GM19099 (cell line): ENCODE measurements around the gene ARMC6.

ENCODE experiments used
- POLR2A ChIP-seq: IDR thresholded peaks from 3 replicates; pipeline ENCODE4 v1.6.1; 2011; ENCODE audit warnings: low read depth; ENCODE audit not compliant: insufficient read length; ENCODE audit errors: extremely low read depth

Gene ARMC6

GRCh38 chr19:19043481-19043880 lies 10.1 kb downstream of the ARMC6 start:
- TF ChIP-seq POLR2A, result no peak

DNA sequence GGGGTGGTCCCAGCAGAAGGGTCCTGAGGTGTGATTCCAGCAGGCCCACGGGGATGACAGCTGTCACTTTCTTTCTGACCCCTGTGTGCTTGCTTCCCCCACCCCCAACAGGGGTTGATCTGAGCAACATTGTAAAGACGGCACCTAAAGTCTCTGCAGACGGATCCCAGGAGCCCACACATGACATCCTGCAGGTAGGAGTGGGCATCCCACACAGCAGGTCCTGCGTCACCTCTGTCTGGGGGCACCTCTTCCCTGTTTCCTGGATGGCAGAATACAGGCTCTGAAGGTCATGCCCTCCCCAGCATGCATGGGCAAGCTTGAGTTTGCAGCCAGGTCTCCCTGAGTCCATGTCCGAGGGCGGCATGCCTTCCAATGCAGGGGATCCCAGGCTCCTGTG lies 10.5 kb downstream of the ARMC6 start:
- TF ChIP-seq POLR2A, result no peak

GRCh38 chr19:19049406-19049805 lies 16.0 kb downstream of the ARMC6 start:
- no peak for TF ChIP-seq POLR2A

GRCh38 chr19:19050104-19050503 lies 16.7 kb downstream of the ARMC6 start:
- TF ChIP-seq POLR2A, result no peak

GRCh38 chr19:19050731-19051130 lies 17.3 kb downstream of the ARMC6 start:
- no peak for TF ChIP-seq POLR2A

DNA sequence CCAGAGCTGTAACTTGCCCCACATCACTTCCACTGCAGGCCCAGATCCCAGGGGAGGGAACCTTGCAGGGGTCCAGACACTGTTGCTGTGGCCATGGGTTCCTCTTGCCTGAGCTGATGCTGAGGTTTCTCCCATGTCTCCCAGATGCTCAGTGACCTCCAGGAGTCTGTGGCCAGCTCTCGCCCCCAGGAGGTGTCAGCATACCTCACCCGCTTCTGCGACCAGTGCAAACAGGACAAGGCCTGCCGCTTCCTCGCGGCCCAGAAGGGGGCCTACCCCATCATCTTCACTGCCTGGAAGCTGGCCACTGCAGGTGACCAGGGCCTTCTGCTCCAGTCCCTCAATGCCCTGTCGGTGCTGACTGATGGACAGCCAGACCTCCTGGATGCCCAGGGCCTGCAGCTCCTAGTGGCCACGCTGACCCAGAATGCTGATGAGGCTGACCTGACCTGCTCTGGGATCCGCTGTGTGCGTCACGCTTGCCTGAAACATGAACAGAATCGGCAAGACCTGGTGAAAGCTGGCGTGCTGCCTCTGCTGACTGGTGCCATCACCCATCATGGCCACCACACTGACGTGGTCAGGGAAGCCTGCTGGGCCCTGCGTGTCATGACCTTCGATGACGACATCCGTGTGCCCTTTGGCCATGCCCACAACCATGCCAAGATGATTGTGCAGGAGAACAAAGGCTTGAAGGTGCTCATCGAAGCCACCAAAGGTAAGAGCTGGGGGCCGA lies 18.2 kb downstream of the ARMC6 start:
- no peak for TF ChIP-seq POLR2A

- no peak for TF ChIP-seq POLR2A
These were observed 19.5 kb downstream of the ARMC6 start for GRCh38 chr19:19052921-19053320.

- no peak for TF ChIP-seq POLR2A
These were observed 20.3 kb downstream of the ARMC6 start for GRCh38 chr19:19053508-19054314.

DNA sequence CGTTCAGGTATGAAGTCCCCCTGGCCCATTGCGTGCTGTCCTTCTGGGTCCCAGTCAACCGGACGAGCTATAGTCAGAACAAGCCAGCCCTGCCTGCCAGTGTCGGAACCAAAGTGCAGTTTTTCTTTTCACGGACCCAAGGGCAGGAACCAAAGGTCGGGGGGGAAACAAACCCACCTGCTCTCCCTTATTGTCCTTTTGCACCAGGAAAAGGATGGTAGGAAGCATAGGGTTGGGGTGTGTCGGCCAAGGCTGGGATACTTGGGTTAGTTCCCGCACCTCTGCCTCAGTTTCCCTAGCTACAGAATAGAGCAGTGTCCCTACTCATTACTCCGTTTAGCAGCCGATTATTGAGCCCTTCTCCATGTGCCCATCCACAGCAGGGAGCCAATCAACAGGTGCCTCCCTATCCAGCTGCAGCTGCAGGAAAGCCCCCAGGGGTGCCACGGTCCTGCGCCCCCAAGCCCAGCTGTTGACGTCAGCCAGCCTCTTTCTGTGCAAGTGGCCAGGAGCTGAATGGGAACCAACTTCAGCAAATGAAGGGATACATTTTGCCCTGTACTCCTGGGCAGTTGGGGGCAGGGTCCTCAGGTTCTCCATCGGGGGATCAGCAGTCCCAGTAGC lies 21.0 kb downstream of the ARMC6 start:
- no peak for TF ChIP-seq POLR2A

- no peak for TF ChIP-seq POLR2A
These were observed 21.6 kb downstream of the ARMC6 start for GRCh38 chr19:19054939-19055440.

- no peak for TF ChIP-seq POLR2A
These were observed 22.3 kb downstream of the ARMC6 start for GRCh38 chr19:19055701-19056100.

GRCh38 chr19:19056636-19057275 lies 23.4 kb downstream of the ARMC6 start:
- TF ChIP-seq POLR2A, result no peak

DNA sequence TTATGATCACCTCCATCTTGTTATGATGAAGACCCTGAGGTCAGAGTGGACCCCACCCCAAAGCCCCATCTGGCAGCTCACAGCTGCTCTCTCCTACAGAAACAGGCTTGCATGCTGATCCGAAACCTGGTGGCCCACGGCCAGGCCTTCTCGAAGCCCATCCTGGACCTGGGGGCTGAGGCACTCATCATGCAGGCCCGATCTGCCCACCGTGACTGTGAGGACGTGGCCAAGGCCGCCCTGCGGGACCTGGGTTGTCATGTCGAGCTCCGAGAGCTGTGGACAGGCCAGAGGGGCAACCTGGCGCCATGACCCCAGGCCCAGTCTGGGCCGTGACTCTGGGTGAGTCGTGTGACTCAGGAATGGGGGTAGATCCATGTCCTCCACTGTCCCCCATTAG lies 23.9 kb downstream of the ARMC6 start:
- no peak for TF ChIP-seq POLR2A

DNA sequence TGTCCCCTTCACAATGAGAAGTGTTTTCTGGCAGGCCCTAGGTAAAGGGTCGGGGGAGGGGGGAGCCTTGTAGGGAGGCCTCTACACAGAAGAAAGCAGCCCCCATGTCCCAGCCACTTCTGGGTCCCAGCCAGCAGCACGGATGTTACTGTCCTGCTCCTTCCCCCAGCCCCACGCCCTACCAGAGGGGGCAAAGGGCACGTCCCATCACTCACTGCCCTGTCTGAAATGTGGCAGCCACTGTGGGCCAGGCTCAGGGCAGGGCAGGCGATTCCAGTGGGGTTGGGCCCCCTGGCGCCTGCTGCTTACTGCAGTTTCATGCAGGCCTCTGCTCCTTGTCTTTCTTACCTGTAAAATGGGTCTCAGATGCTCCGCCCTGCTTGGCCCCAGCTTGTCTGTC lies 24.3 kb downstream of the ARMC6 start:
- no peak for TF ChIP-seq POLR2A
